Neuronal stem cell (in vitro differentiated cells): ENCODE results near the gene VWA3A.

Source experiments
- DNase-seq: peaks from one replicate; pipeline ENCODE4 v3.0.0-alpha.2; 2013; ENCODE audit warnings: low spot score
- H2AFZ ChIP-seq: one replicate; pipeline ENCODE4 v1.6.1; 2013; ENCODE audit warnings: mild to moderate bottlenecking, low read length, inconsistent platforms
- H2AK5ac ChIP-seq: 2 replicates; pipeline ENCODE4 v1.6.1; 2013; ENCODE audit warnings: low read depth, mild to moderate bottlenecking, inconsistent platforms, low read length, moderate library complexity, mixed read lengths
- H2BK120ac ChIP-seq: 2 replicates; pipeline ENCODE4 v1.6.1; 2013; ENCODE audit warnings: low read depth, mild to moderate bottlenecking, inconsistent platforms, low read length, moderate library complexity, mixed read lengths
- H2BK12ac ChIP-seq: one replicate; pipeline ENCODE4 v1.6.1; 2013; ENCODE audit warnings: low read length, inconsistent platforms
- H2BK15ac ChIP-seq: 2 replicates; pipeline ENCODE4 v1.6.1; 2013; ENCODE audit warnings: mild to moderate bottlenecking, low read length, inconsistent platforms, mixed read lengths
- H2BK5ac ChIP-seq: one replicate; pipeline ENCODE4 v1.6.1; 2013; ENCODE audit warnings: inconsistent platforms, mild to moderate bottlenecking, low read length, moderate library complexity
- H3K14ac ChIP-seq: one replicate; pipeline ENCODE4 v1.6.1; 2013; ENCODE audit warnings: low read length, inconsistent platforms
- H3K18ac ChIP-seq: 2 replicates; pipeline ENCODE4 v1.6.1; 2013; ENCODE audit warnings: low read length, inconsistent platforms
- H3K23ac ChIP-seq: 2 replicates; pipeline ENCODE4 v1.6.1; 2013; ENCODE audit warnings: low read depth, mild to moderate bottlenecking, mixed read lengths, low read length, inconsistent platforms; ENCODE audit not compliant: poor library complexity
- H3K27ac ChIP-seq: replicated peaks from 3 replicates; pipeline ENCODE4 v1.5.1; 2013; ENCODE audit warnings: low read length, inconsistent platforms
- H3K27me3 ChIP-seq, 3 experiments: 2 replicates each; pipeline ENCODE4 v1.6.1; 2013; ENCODE audit warnings: low read length in 3 of 3, mild to moderate bottlenecking in 2 of 3, inconsistent platforms in 1 of 3, low read depth in 1 of 3, mixed read lengths in 1 of 3, moderate library complexity in 1 of 3; ENCODE audit not compliant: control insufficient read depth in 3 of 3, insufficient read depth in 3 of 3
- H3K36me3 ChIP-seq, 2 donors: replicated peaks in 1 of 2; 2 replicates each; pipeline ENCODE4 v1.6.1; 2013; ENCODE audit warnings: low read length in 2 of 2; ENCODE audit not compliant: control insufficient read depth in 2 of 2, insufficient read depth in 2 of 2
- H3K4ac ChIP-seq: 2 replicates; pipeline ENCODE4 v1.6.1; 2013; ENCODE audit warnings: inconsistent platforms, mild to moderate bottlenecking, low read length, moderate library complexity
- H3K4me1 ChIP-seq, 2 donors: 1 replicate in 1 of 2; 2 replicates in 1 of 2; pipeline ENCODE4 v1.6.1; 2013; ENCODE audit warnings: low read length in 2 of 2, low read depth in 1 of 2; ENCODE audit not compliant: control insufficient read depth in 2 of 2, insufficient read depth in 1 of 2
- H3K4me2 ChIP-seq: one replicate; pipeline ENCODE4 v1.6.1; 2013; ENCODE audit warnings: mild to moderate bottlenecking, low read length, inconsistent platforms; ENCODE audit not compliant: insufficient read depth, poor library complexity, severe bottlenecking
- H3K4me3 ChIP-seq, 2 donors: 2 replicates each; pipeline ENCODE4 v1.5.1; 2013; ENCODE audit warnings: low read length in 2 of 2, mild to moderate bottlenecking in 2 of 2, inconsistent platforms in 1 of 2, moderate library complexity in 1 of 2
- H3K79me1 ChIP-seq: one replicate; pipeline ENCODE4 v1.6.1; 2013; ENCODE audit warnings: low read depth, mild to moderate bottlenecking, inconsistent platforms, low read length, moderate library complexity
- H3K9ac ChIP-seq: one replicate; pipeline ENCODE4 v1.6.1; 2013; ENCODE audit warnings: mild to moderate bottlenecking, low read depth, low read length, inconsistent platforms; ENCODE audit not compliant: poor library complexity
- H3K9me3 ChIP-seq, 2 donors: replicated peaks in 1 of 2; 2 replicates each; pipeline versions ENCODE3 to v1.6.1; 2013; ENCODE audit warnings: low read length in 2 of 2, mild to moderate bottlenecking in 2 of 2, inconsistent platforms in 1 of 2, low read depth in 1 of 2, mixed read lengths in 1 of 2, moderate library complexity in 1 of 2; ENCODE audit not compliant: control insufficient read depth in 2 of 2, insufficient read depth in 1 of 2
- H4K8ac ChIP-seq: one replicate; pipeline ENCODE4 v1.6.1; 2013; ENCODE audit warnings: low read depth, mild to moderate bottlenecking, inconsistent platforms, low read length, moderate library complexity
- H4K91ac ChIP-seq: one replicate; pipeline ENCODE4 v1.6.1; 2013; ENCODE audit warnings: low read length, low read depth, mild to moderate bottlenecking, inconsistent platforms; ENCODE audit not compliant: poor library complexity
- WGBS, 2 donors: extraction: QIAGEN DNeasy Blood & Tissue Kit; methylation state at CpG; one replicate each; pipeline ENCODE4 v1.1.7; 2013; ENCODE audit warnings: missing lambda C conversion rate in 2 of 2, mixed read lengths in 1 of 2; ENCODE audit not compliant: insufficient read length in 2 of 2, insufficient replicate concordance in 1 of 2; ENCODE audit errors: extremely low coverage in 2 of 2; 5-methylcytosine and 5-hydroxymethylcytosine counted together

VWA3A gene

GRCh38 chr16:22203091-22203490, 110.8 kb downstream of the VWA3A start:
- Histone ChIP-seq H2BK5ac (no peak overlapping the region), H3K4me1 (peaks cover 0 to 4% of the 10 kb centered on the region in 2 donors), H3K9me3 (no peaks in the 10 kb centered on the region), H3K9ac (no peak overlapping the region), H2BK15ac (no peak overlapping the region), H3K18ac (no peak overlapping the region), H4K91ac (no peak overlapping the region), H3K4me2 (no peak overlapping the region), H3K27me3 (peaks cover 0 to 2% (median 0%) of the 10 kb centered on the region in 3 experiments), H2BK120ac (no peak overlapping the region), H3K4me3 (no peak overlapping the region), H3K4ac (no peak overlapping the region), H4K8ac (no peak overlapping the region), H2AK5ac (no peak overlapping the region), H2AFZ (no peak overlapping the region), H3K14ac (no peak overlapping the region), H3K36me3 (no peaks in the 10 kb centered on the region), H3K27ac (no peak overlapping the region), H3K79me1 (peaks cover 2% of the 10 kb centered on the region), H2BK12ac (no peak overlapping the region), H3K23ac (no peak overlapping the region)
- no peak for DNase-seq
- no CpG with 5 or more reads among the region's 5 CpGs for WGBS, 2 donors

- Histone ChIP-seq H4K91ac (no peak overlapping the region), H3K36me3 (no peaks in the 10 kb centered on the region), H3K4me2 (no peak overlapping the region), H2BK120ac (no peak overlapping the region), H3K9me3 (no peaks in the 10 kb centered on the region), H2BK12ac (no peak overlapping the region), H4K8ac (no peak overlapping the region), H3K4me1 (peaks cover 0 to 4% of the 10 kb centered on the region in 2 donors), H3K9ac (no peak overlapping the region), H3K23ac (no peak overlapping the region), H2BK15ac (no peak overlapping the region), H2AK5ac (no peak overlapping the region), H3K79me1 (peaks cover 2% of the 10 kb centered on the region), H2BK5ac (no peak overlapping the region), H3K4me3 (no peak overlapping the region), H3K18ac (no peak overlapping the region), H3K27ac (no peak overlapping the region), H3K27me3 (peaks cover 0 to 2% (median 0%) of the 10 kb centered on the region in 3 experiments), H2AFZ (no peak overlapping the region), H3K14ac (no peak overlapping the region), H3K4ac (no peak overlapping the region)
- WGBS, 2 donors, result no CpG with 5 or more reads among the region's 2 CpGs
- no peak for DNase-seq
These were observed 111.8 kb downstream of the VWA3A start for GRCh38 chr16:22204091-22204655.

GRCh38 chr16:22205577-22206012, 113.3 kb downstream of the VWA3A start:
- H3K27ac ChIP-seq, result no peak overlapping the region
- H3K18ac ChIP-seq, result no peak overlapping the region
- H3K4ac ChIP-seq, result no peak overlapping the region
- H3K36me3 ChIP-seq, result no peaks in the 10 kb centered on the region
- H3K79me1 ChIP-seq, result peaks cover 2% of the 10 kb centered on the region
- no peak overlapping the region for H4K91ac ChIP-seq
- no peak overlapping the region for H2BK5ac ChIP-seq
- peaks cover 0 to under 1% of the 10 kb centered on the region in 2 donors for H3K9me3 ChIP-seq
- no CpG with 5 or more reads among the region's 11 CpGs for WGBS, 2 donors
- H2BK15ac ChIP-seq, result no peak overlapping the region
- no peak overlapping the region for H2BK12ac ChIP-seq
- H3K4me1 ChIP-seq, result peaks cover 0 to 4% of the 10 kb centered on the region in 2 donors
- no peak overlapping the region for H3K9ac ChIP-seq
- peak overlapping the region; percentile 48 for H3K4me2 ChIP-seq
- DNase-seq, result no peak
- H3K14ac ChIP-seq, result no peak overlapping the region
- H2AFZ ChIP-seq, result peak overlapping the region; percentile 96
- no peak overlapping the region for H2AK5ac ChIP-seq
- H3K23ac ChIP-seq, result peak overlapping the region; percentile 87
- H3K27me3 ChIP-seq, result peaks cover 0 to 2% (median 0%) of the 10 kb centered on the region in 3 experiments
- no peak overlapping the region for H4K8ac ChIP-seq
- H2BK120ac ChIP-seq, result no peak overlapping the region
- peak overlapping the region in 1 of 2 donors; percentile 78 for H3K4me3 ChIP-seq

- peak; percentile 85 for DNase-seq
- H3K9ac ChIP-seq, result peak within 1 kb of the TSS; percentile 98
- H2AFZ ChIP-seq, result peak within 1 kb of the TSS; percentile 96
- no peak within 1 kb of the TSS for H2BK12ac ChIP-seq
- no peak within 1 kb of the TSS for H4K8ac ChIP-seq
- H2AK5ac ChIP-seq, result no peak within 1 kb of the TSS
- peak within 1 kb of the TSS; percentile 78 for H3K4me2 ChIP-seq
- H4K91ac ChIP-seq, result no peak within 1 kb of the TSS
- peak within 1 kb of the TSS; percentile 90 for H3K23ac ChIP-seq
- peaks cover 0 to 4% of the 10 kb centered on the region in 2 donors for H3K4me1 ChIP-seq
- H2BK15ac ChIP-seq, result peak within 1 kb of the TSS; percentile 63
- H3K36me3 ChIP-seq, result no peaks in the 10 kb centered on the region
- no peak within 1 kb of the TSS for H3K27ac ChIP-seq
- H3K18ac ChIP-seq, result peak within 1 kb of the TSS; percentile 98
- peaks cover 0 to 5% of the 10 kb centered on the region in 2 donors for H3K9me3 ChIP-seq
- H3K4ac ChIP-seq, result no peak within 1 kb of the TSS
- H2BK5ac ChIP-seq, result peak within 1 kb of the TSS; percentile 26
- peak within 1 kb of the TSS; percentile 91 for H3K14ac ChIP-seq
- H3K4me3 ChIP-seq, result peak within 1 kb of the TSS; percentile 78 to 97
- H3K79me1 ChIP-seq, result peaks cover 2% of the 10 kb centered on the region
- peaks cover 0 to 2% (median 0%) of the 10 kb centered on the region in 3 experiments for H3K27me3 ChIP-seq
- no peak within 1 kb of the TSS for H2BK120ac ChIP-seq
- no CpG with 5 or more reads among the region's 74 CpGs for WGBS, 2 donors
These were observed 113.9 kb downstream of the VWA3A start, which contains the start of gene EEF2K for GRCh38 chr16:22206013-22206841. TSS of gene EEF2K (plus strand) at chr16:22206278. CDS start at chr16:22225730, 19,452 bp downstream.
